Right atrium auricular region (tissue), 2 donors: ENCODE data around the gene ENG. TPM values are rescaled to one million over a fixed set of nuclear protein-coding genes. Genes with fewer than 3 reads are reported as not detected.
A peak's percentile ranks its signal among the peaks of the same experiment; 100 is the strongest.

Source experiments
- DNase-seq: peaks from one replicate; pipeline ENCODE4 v3.0.0-alpha.2; 2019; ENCODE audit warnings: low spot score
- H3K27ac ChIP-seq, 2 donors: fragments of 200-600 bp; sonication (generic); 1 replicate in 1 of 2; 2 replicates in 1 of 2; pipeline ENCODE4 v1.5.1; 2016 to 2019
- H3K27me3 ChIP-seq, 2 donors: fragments of 200-600 bp; sonication (generic); one replicate each; pipeline versions ENCODE4 v1.5.1 to v1.6.0; 2017 to 2019
- H3K36me3 ChIP-seq: fragments of 200-600 bp; sonication (generic); one replicate; pipeline ENCODE4 v1.5.1; 2016
- H3K4me1 ChIP-seq, 2 donors: fragments of 200-600 bp; sonication (generic); one replicate each; pipeline versions ENCODE4 v1.5.1 to v1.6.0; 2017 to 2019
- H3K4me3 ChIP-seq, 2 donors: fragments of 200-600 bp; sonication (generic); 1 replicate in 1 of 2; 2 replicates in 1 of 2; pipeline ENCODE4 v1.5.1; 2017 to 2019; ENCODE audit warnings: mild to moderate bottlenecking in 1 of 2, moderate library complexity in 1 of 2
- H3K9me3 ChIP-seq, 2 donors: fragments of 200-600 bp; sonication (generic); one replicate each; pipeline ENCODE4 v1.5.1; 2019
- CTCF ChIP-seq, 2 donors: fragments of 200-600 bp; sonication (generic); IDR thresholded peaks; one replicate each; pipeline ENCODE4 v1.5.1; 2019; ENCODE audit warnings: antibody characterized with exemption in 2 of 2
- total RNA-seq, 2 donors: library from RNA; depleted of rRNA; stranded (reverse); fragments of >200 nt; gene quantifications; one replicate each; pipeline ENCODE4 v1.1.0, GENCODE V29; 2016

Gene ENG
- total RNA-seq, 2 donors from 2014 or later, result 142 to 511 TPM

- peak overlapping the region; percentile 86 to 88 for H3K27ac ChIP-seq
- peaks cover 27% of the 10 kb centered on the region for H3K36me3 ChIP-seq
- no peak for DNase-seq
- no peaks in the 10 kb centered on the region for H3K27me3 ChIP-seq
- H3K4me1 ChIP-seq, result peaks cover 0 to 66% of the 10 kb centered on the region in 2 donors
- H3K4me3 ChIP-seq, result peak overlapping the region; percentile 63 to 66
- H3K9me3 ChIP-seq, result no peaks in the 10 kb centered on the region
- TF ChIP-seq CTCF (IDR thresholded peaks at IDR 0.05), result no peak
Observed at GRCh38 chr9:127854960-127855359, 502 bp upstream of the ENG start.

- no peaks in the 10 kb centered on the region for H3K27me3 ChIP-seq
- peak overlapping the region; percentile 63 to 66 for H3K4me3 ChIP-seq
- no peak for DNase-seq
- H3K36me3 ChIP-seq, result peaks cover 33% of the 10 kb centered on the region
- H3K9me3 ChIP-seq, result peaks cover 0 to 11% of the 10 kb centered on the region in 2 donors
- peak overlapping the region; percentile 86 to 88 for H3K27ac ChIP-seq
- H3K4me1 ChIP-seq, result peaks cover 0 to 52% of the 10 kb centered on the region in 2 donors
- TF ChIP-seq CTCF (IDR thresholded peaks at IDR 0.05), result no peak
Observed at GRCh38 chr9:127853312-127854183, 910 bp downstream of the ENG start.

GRCh38 chr9:127852829-127853228 is 1.6 kb downstream of the ENG start:
- H3K36me3 ChIP-seq, result peaks cover 33% of the 10 kb centered on the region
- DNase-seq, result no peak
- peaks cover 0 to 50% of the 10 kb centered on the region in 2 donors for H3K4me1 ChIP-seq

GRCh38 chr9:127850286-127850830 is 4.1 kb downstream of the ENG start:
- TF ChIP-seq CTCF (IDR thresholded peaks at IDR 0.05), result no peak
- Histone ChIP-seq H3K27me3 (no peaks in the 10 kb centered on the region), H3K9me3 (peaks cover 0 to 11% of the 10 kb centered on the region in 2 donors), H3K36me3 (peaks cover 33% of the 10 kb centered on the region), H3K27ac (peak overlapping the region; percentile 86 to 88), H3K4me3 (peak overlapping the region; percentile 63 to 66), H3K4me1 (peaks cover 0 to 53% of the 10 kb centered on the region in 2 donors)
- DNase-seq, result no peak

More at GRCh38 chr9:127852829-127853228, 1.6 kb downstream of the ENG start:
- H3K27me3 ChIP-seq, result no peaks in the 10 kb centered on the region
- peak overlapping the region; percentile 63 to 66 for H3K4me3 ChIP-seq
- TF ChIP-seq CTCF (IDR thresholded peaks at IDR 0.05), result no peak
- peak overlapping the region; percentile 86 to 88 for H3K27ac ChIP-seq
- peaks cover 0 to 11% of the 10 kb centered on the region in 2 donors for H3K9me3 ChIP-seq

- peak overlapping the region in 1 of 2 donors; percentile 63 for H3K4me3 ChIP-seq
- no peak for DNase-seq
- peaks cover 0 to 11% of the 10 kb centered on the region in 2 donors for H3K9me3 ChIP-seq
- peaks cover 33% of the 10 kb centered on the region for H3K36me3 ChIP-seq
- no peaks in the 10 kb centered on the region for H3K27me3 ChIP-seq
- peak overlapping the region; percentile 86 to 88 for H3K27ac ChIP-seq
- no peak for TF ChIP-seq CTCF (IDR thresholded peaks at IDR 0.05)
- peaks cover 0 to 59% of the 10 kb centered on the region in 2 donors for H3K4me1 ChIP-seq
Observed at GRCh38 chr9:127848756-127849504, 5.5 kb downstream of the ENG start.
